HG03066 (cell line): ENCODE measurements around the gene NAPSA.

ENCODE experiments used
- ATAC-seq: cut with Tn5 transposase; IDR thresholded peaks from one replicate; pipeline ENCODE4 v1.9.1; 2021; ENCODE audit warnings: low read depth; ENCODE audit not compliant: unreplicated experiment

The NAPSA gene

GRCh38 chr19:50384685-50385535 lies 19.5 kb upstream of the NAPSA start:
- ATAC-seq: no peak

GRCh38 chr19:50383852-50384684 lies 18.6 kb upstream of the NAPSA start, which contains the start of gene POLD1:
POLD1 (plus strand) TSS chr19:50384347; CDS start chr19:50398852, 14,505 bp downstream.
- ATAC-seq: peak; percentile 78

GRCh38 chr19:50383001-50383851 lies 17.8 kb upstream of the NAPSA start:
- ATAC-seq: no peak

GRCh38 chr19:50381881-50382729 lies 16.7 kb upstream of the NAPSA start:
- no peak for ATAC-seq

- ATAC-seq: no peak
Measured at GRCh38 chr19:50380751-50381151, 15.3 kb upstream of the NAPSA start.

GRCh38 chr19:50380137-50380536 lies 14.7 kb upstream of the NAPSA start:
- ATAC-seq: no peak

- no peak for ATAC-seq
Measured at GRCh38 chr19:50379602-50380001, 14.2 kb upstream of the NAPSA start.

- no peak for ATAC-seq
Measured at GRCh38 chr19:50378863-50379236, 13.4 kb upstream of the NAPSA start.

- ATAC-seq: no peak
Measured at GRCh38 chr19:50378169-50378862, 12.9 kb upstream of the NAPSA start.

GRCh38 chr19:50377517-50377916 lies 12.1 kb upstream of the NAPSA start:
- ATAC-seq: no peak

GRCh38 chr19:50377051-50377461 lies 11.6 kb upstream of the NAPSA start:
- ATAC-seq: no peak

- ATAC-seq: peak; percentile 78
Measured at GRCh38 chr19:50376166-50377050, 11.0 kb upstream of the NAPSA start, which contains the start of gene NR1H2. NR1H2 (plus strand) TSS chr19:50376457; CDS start chr19:50377606, 1,149 bp downstream.

GRCh38 chr19:50371914-50372475 lies 6.6 kb upstream of the NAPSA start:
- no peak for ATAC-seq

GRCh38 chr19:50368649-50369570 lies 3.5 kb upstream of the NAPSA start:
- ATAC-seq: no peak

GRCh38 chr19:50362656-50363424 lies 2.6 kb downstream of the NAPSA start:
- no peak for ATAC-seq

GRCh38 chr19:50362030-50362412 lies 3.4 kb downstream of the NAPSA start:
- no peak for ATAC-seq
